ENCODE measurements around the gene GPR35.

Gene GPR35

GRCh38 chr2:240623531-240624010 is 1.7 kb upstream of the GPR35 start:
- DNase-seq (ENCODE audit: low spot score), result no peak

DNA sequence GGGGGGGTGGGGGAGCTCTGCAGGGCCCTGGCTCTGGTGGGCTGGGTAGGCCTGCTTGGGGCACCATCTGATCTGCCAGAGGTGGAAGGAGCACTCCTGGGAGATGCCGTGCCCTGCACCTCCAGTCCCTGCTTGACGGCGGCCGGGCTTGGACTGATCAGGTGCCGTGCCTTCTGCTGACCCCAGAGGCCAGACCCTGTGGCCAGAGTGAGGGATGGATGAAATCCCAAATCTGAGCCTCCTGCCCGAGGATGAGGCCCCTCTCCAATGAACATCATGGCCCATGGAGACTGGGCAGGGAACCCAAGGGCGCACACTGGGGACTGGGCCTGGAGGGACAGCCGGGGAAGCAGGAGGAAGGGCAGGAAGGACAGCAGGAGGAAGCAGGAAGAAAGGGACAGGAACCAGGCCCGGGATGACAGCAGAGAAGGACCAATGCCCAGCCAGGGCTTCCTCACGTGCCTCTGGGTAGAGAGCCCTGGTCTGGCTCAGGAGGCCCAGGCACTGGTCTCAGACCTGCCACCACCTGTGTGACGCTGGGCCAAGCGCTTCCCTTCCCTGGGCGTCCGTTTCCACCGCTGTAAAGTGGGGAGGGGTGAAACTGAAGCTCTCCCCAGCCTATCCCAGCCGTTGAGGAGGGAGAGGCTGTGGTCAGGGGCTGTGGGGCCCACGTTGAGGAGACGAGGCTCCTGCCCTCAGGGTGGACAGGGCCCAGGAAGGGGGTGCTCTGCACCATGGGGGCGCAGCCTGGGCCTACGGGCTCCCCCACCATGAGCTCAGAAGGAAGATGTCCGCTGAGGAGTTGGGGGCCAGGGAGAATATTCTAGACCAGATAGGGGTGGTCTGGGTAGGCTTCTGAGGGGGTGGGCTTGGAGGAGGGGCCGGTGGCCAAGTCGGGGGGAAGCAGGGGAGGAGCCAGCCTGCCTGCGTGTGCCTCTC is 1.0 kb upstream of the GPR35 start:
- DNase-seq (ENCODE audit: low spot score), result no peak

- DNase-seq (ENCODE audit: low spot score), result no peak
These were observed 1.4 kb downstream of the GPR35 start for GRCh38 chr2:240626531-240627300.

- no peak for DNase-seq (ENCODE audit: low spot score)
These were observed 2.6 kb downstream of the GPR35 start for GRCh38 chr2:240627736-240628506.

GRCh38 chr2:240628507-240628807 is 3.2 kb downstream of the GPR35 start:
- no peak for DNase-seq (ENCODE audit: low spot score)

GRCh38 chr2:240628808-240629618 is 3.7 kb downstream of the GPR35 start:
- DNase-seq (ENCODE audit: low spot score), result no peak

DNA sequence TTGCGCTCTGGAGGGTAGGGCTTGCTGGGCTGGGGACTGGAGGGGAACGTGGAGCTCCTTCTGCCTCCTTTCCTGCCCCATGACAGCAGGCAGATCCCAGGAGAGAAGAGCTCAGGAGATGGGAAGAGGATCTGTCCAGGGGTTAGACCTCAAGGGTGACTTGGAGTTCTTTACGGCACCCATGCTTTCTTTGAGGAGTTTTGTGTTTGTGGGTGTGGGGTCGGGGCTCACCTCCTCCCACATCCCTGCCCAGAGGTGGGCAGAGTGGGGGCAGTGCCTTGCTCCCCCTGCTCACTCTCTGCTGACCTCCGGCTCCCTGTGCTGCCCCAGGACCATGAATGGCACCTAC is 4.3 kb downstream of the GPR35 start:
- DNase-seq (ENCODE audit: low spot score), result no peak

- DNase-seq (ENCODE audit: low spot score), result no peak
These were observed 4.9 kb downstream of the GPR35 start for GRCh38 chr2:240629968-240630770.

DNA sequence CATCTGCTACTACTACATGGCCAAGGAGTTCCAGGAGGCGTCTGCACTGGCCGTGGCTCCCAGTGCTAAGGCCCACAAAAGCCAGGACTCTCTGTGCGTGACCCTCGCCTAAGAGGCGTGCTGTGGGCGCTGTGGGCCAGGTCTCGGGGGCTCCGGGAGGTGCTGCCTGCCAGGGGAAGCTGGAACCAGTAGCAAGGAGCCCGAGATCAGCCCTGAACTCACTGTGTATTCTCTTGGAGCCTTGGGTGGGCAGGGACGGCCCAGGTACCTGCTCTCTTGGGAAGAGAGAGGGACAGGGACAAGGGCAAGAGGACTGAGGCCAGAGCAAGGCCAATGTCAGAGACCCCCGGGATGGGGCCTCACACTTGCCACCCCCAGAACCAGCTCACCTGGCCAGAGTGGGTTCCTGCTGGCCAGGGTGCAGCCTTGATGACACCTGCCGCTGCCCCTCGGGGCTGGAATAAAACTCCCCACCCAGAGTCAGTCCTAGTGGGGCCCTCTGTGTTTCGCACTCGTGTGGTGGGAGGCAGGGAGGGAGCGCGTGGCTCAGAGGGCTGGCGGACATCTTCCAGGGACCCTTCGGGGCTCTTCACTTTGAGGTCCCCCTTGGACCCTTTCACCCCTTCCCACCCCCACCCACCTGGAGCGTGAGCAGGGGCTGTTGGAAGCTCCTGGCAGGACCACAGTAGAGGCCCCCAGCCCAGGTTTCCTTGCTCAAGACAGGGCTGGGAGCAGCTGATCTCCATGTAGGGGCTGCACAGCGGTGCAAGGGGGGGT is 5.7 kb downstream of the GPR35 start:
- DNase-seq (ENCODE audit: low spot score), result no peak

- DNase-seq (ENCODE audit: low spot score), result no peak
These were observed 6.4 kb downstream of the GPR35 start for GRCh38 chr2:240631548-240632305.

- DNase-seq (ENCODE audit: low spot score), result no peak
These were observed 7.0 kb downstream of the GPR35 start for GRCh38 chr2:240632306-240632721.

DNA sequence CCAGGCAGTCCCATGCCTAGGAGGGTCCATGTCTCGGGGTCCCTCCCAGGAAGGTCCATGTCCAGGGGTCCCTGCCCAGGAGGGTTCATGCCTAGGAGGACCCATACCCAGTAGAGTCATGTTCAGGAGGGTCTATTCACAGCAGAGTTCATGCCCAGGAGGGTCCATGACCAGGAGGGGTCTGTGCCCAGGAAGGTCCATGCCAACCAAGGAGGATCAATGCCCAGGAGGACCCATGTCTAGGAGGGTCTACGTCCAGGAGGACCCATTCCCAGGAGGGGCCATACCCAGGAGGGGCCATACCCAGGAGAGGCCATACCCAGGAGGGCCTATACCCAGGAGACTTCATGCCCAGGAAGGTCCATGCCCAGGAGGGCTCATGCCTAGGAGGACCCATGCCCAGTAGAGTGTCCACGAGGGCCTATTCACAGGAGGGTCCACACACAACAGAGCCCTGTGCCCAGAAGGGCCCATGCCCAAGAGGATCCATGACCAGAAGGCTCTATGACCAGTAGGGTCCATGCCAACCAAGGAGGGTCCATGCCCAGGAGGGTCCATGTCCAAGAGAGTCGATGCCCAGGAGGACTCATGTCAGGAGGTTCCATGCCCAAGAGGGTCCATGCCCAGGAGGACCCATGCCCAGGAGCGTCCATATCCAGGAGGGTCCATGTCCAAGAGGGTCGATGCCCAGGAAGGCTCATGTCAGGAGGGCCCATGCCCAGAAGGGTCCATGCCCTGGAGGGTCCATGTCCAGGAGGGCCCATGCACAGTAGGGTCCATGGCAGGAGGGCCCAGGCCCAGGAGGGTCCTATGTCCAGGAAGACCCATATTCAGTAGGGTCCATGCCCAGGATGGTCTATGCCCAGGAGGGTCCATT is 10.1 kb downstream of the GPR35 start:
- no peak for DNase-seq (ENCODE audit: low spot score)

GRCh38 chr2:240635998-240636547 is 10.8 kb downstream of the GPR35 start:
- no peak for DNase-seq (ENCODE audit: low spot score)

DNA sequence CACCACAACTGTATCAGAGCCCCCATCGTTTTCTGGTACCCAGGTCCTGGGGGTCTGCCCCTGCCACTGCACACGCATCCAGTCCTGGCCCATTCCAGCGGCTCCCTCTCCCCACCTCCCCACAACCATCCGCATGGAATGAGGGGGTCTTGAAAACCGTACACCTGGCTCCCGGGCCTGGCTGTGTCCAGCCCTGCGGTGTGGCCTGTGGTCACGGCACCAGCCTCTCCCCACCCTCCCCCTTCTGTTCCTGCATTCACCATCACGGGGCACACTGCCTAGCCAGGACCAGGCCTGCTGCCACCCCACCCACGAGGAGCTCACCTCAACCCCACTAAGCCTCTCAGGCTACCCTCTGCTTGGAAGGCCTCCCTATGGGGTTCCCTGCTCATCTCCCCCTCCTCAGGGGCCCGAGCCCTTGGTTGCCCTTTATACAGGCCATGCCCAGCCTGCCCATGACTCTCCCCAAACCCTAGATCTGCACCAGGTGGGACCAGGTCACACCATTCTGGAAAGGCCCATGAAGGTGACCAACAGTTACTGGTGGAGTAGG is 11.4 kb downstream of the GPR35 start:
- no peak for DNase-seq (ENCODE audit: low spot score)

- DNase-seq (ENCODE audit: low spot score), result no peak
These were observed 12.0 kb downstream of the GPR35 start for GRCh38 chr2:240637116-240637900.

DNA sequence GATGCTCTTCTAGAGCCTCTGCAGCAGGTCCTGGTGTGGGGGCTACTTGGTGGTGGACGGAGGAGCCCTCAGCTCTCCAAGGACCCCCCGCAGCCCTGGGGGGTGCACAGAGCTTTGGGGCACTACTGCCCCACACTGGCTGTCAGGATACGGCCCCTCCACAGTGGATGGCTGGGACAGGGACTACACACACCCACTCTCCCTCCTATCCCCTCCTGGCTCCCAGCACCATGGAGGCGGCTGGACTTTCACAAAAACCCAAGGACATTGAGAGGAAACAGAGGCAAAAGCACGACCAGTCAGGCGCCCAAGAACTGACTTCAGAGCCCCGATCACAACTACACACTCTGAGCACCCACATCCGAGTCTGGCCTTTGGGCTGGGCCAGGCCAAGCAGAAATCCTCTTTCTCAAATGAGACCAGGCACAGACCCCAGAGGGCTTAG is 12.6 kb downstream of the GPR35 start:
- DNase-seq (ENCODE audit: low spot score), result no peak

All from AG08395 (cell line).